SK-N-SH treated with all-trans-retinoic acid at 6 μM for 48 hours (cell line): ENCODE measurements around the gene VPS39.

ENCODE experiments used
- ATAC-seq: fragments of 200-7000 bp; cut with Tn5 transposase; 3 replicates; pipeline ENCODE4 v1.9.1; 2020; ENCODE audit warnings: mild to moderate bottlenecking, moderate library complexity
- ARNTL ChIP-seq: fragments of 450-650 bp; formaldehyde crosslinking; IDR thresholded peaks from 2 replicates; pipeline ENCODE4 v1.5.0; 2020; ENCODE audit warnings: low read depth, mild to moderate bottlenecking, moderate library complexity, borderline replicate concordance
- BACH2 ChIP-seq: fragments of 250-450 bp; sonication (Bioruptor Pico); IDR thresholded peaks from 2 replicates; pipeline ENCODE4 v1.9.0; 2021; ENCODE audit warnings: mild to moderate bottlenecking, borderline replicate concordance
- CREB5 ChIP-seq: fragments of 250-450 bp; sonication (Bioruptor Pico); IDR thresholded peaks from 2 replicates; pipeline ENCODE4 v1.5.1; 2020; ENCODE audit warnings: low read depth, mild to moderate bottlenecking, moderate library complexity
- CSDC2 ChIP-seq: fragments of 250-450 bp; sonication (Bioruptor Pico); IDR thresholded peaks from 2 replicates; pipeline ENCODE4 v1.5.0; 2020; ENCODE audit warnings: mild to moderate bottlenecking, moderate library complexity
- CSRNP3 ChIP-seq: fragments of 250-450 bp; sonication (Bioruptor Pico); IDR thresholded peaks from 2 replicates; pipeline ENCODE4 v1.5.1; 2021; ENCODE audit warnings: mild to moderate bottlenecking, moderate library complexity
- ESRRG ChIP-seq: fragments of 250-450 bp; sonication (Bioruptor Pico); IDR thresholded peaks from 2 replicates; pipeline ENCODE4 v1.6.1; 2021; ENCODE audit warnings: mild to moderate bottlenecking
- GLIS3 ChIP-seq: fragments of 250-450 bp; sonication (Bioruptor Pico); IDR thresholded peaks from 2 replicates; pipeline ENCODE4 v1.5.0; 2020; ENCODE audit warnings: mild to moderate bottlenecking, moderate library complexity
- ISL1 ChIP-seq: fragments of 250-450 bp; sonication (Bioruptor Pico); IDR thresholded peaks from 2 replicates; pipeline ENCODE4 v2.1.2; 2022; ENCODE audit warnings: mild to moderate bottlenecking, moderate library complexity
- OSR1 ChIP-seq: fragments of 250-450 bp; sonication (Bioruptor Pico); IDR thresholded peaks from 2 replicates; pipeline ENCODE4 v1.8.0; 2022; ENCODE audit warnings: moderate library complexity, mild to moderate bottlenecking, inconsistent platforms
- PATZ1 ChIP-seq: fragments of 250-450 bp; sonication (Bioruptor Pico); IDR thresholded peaks from 2 replicates; pipeline ENCODE4 v1.8.0; 2020; ENCODE audit warnings: mild to moderate bottlenecking, moderate library complexity, borderline replicate concordance
- PPARA ChIP-seq: fragments of 250-450 bp; sonication (Bioruptor Pico); IDR thresholded peaks from 2 replicates; pipeline ENCODE4 v1.5.0; 2020; ENCODE audit warnings: mild to moderate bottlenecking, borderline replicate concordance
- RARB ChIP-seq: fragments of 250-450 bp; sonication (Bioruptor Pico); IDR thresholded peaks from 2 replicates; pipeline ENCODE4 v1.8.0; 2021; ENCODE audit warnings: mild to moderate bottlenecking, moderate library complexity
- SNAI2 ChIP-seq: fragments of 250-450 bp; sonication (Bioruptor Pico); IDR thresholded peaks from 2 replicates; pipeline ENCODE4 v1.5.0; 2020; ENCODE audit warnings: mild to moderate bottlenecking, moderate library complexity
- TCF4 ChIP-seq: fragments of 250-450 bp; sonication (Bioruptor Pico); IDR thresholded peaks from 2 replicates; pipeline ENCODE4 v1.8.0; 2021; ENCODE audit warnings: mild to moderate bottlenecking, moderate library complexity, borderline replicate concordance
- TOX ChIP-seq: fragments of 250-450 bp; sonication (Bioruptor Pico); IDR thresholded peaks from 2 replicates; pipeline ENCODE4 v1.8.0; 2021; ENCODE audit warnings: mild to moderate bottlenecking, moderate library complexity, borderline replicate concordance
- TSHZ2 ChIP-seq: fragments of 250-450 bp; sonication (Bioruptor Pico); IDR thresholded peaks from 2 replicates; pipeline ENCODE4 v1.5.0; 2020; ENCODE audit warnings: mild to moderate bottlenecking, moderate library complexity
- ZC3H10 ChIP-seq: fragments of 250-450 bp; sonication (Bioruptor Pico); IDR thresholded peaks from 2 replicates; pipeline ENCODE4 v1.5.1; 2021; ENCODE audit warnings: mild to moderate bottlenecking, moderate library complexity
- ZNF565 ChIP-seq: fragments of 450-650 bp; formaldehyde crosslinking; conservative IDR thresholded peaks from 2 replicates; pipeline ENCODE4 v1.5.0; 2020; ENCODE audit warnings: low read depth, mild to moderate bottlenecking, moderate library complexity
- ZNF70 ChIP-seq: fragments of 450-650 bp; formaldehyde crosslinking; IDR thresholded peaks from 2 replicates; pipeline ENCODE4 v1.5.0; 2020; ENCODE audit warnings: mild to moderate bottlenecking, moderate library complexity
- ZNF8 ChIP-seq: fragments of 450-650 bp; formaldehyde crosslinking; IDR thresholded peaks from 2 replicates; pipeline ENCODE4 v1.5.0; 2020; ENCODE audit warnings: mild to moderate bottlenecking, moderate library complexity

VPS39 gene

GRCh38 chr15:42156243-42156922, 51.7 kb downstream of the VPS39 start, which contains the start of gene PLA2G4F (continued):
- TF ChIP-seq ARNTL (no peak), SNAI2 (CRISPR knock-in tag) (no peak), OSR1 (no peak), BACH2 (no peak), ISL1 (CRISPR knock-in tag) (no peak), ESRRG (no peak)

- no peak for TF ChIP-seq PATZ1 (CRISPR knock-in tag)
- ATAC-seq = no peak
These were observed 52.4 kb downstream of the VPS39 start for GRCh38 chr15:42155546-42156242.

- TF ChIP-seq CREB5 (CRISPR knock-in tag) (no peak), RARB (CRISPR knock-in tag) (no peak), CSRNP3 (CRISPR knock-in tag) (no peak), CSDC2 (CRISPR knock-in tag) (no peak), BACH2 (no peak), ZNF70 (CRISPR knock-in tag) (no peak), PPARA (CRISPR knock-in tag) (no peak), ESRRG (no peak)
- ATAC-seq = no peak
These were observed 53.1 kb downstream of the VPS39 start for GRCh38 chr15:42154956-42155355.

- no peak for ATAC-seq
- TF ChIP-seq ESRRG = no peak
- TF ChIP-seq ZNF565 (CRISPR knock-in tag) = no peak
These were observed 53.7 kb downstream of the VPS39 start for GRCh38 chr15:42154212-42154941.

GRCh38 chr15:42153874-42154211, 54.3 kb downstream of the VPS39 start:
- ATAC-seq = no peak
- TF ChIP-seq ZNF565 (CRISPR knock-in tag) (no peak), BACH2 (no peak), TOX (CRISPR knock-in tag) (no peak), ZNF70 (CRISPR knock-in tag) (no peak)

GRCh38 chr15:42152921-42153698, 55.0 kb downstream of the VPS39 start:
- TF ChIP-seq ZNF8 (CRISPR knock-in tag) = no peak
- TF ChIP-seq ISL1 (CRISPR knock-in tag) = no peak
- TF ChIP-seq BACH2 = no peak
- TF ChIP-seq TCF4 (CRISPR knock-in tag) = no peak
- TF ChIP-seq ZC3H10 (CRISPR knock-in tag) = no peak
- no peak for TF ChIP-seq TSHZ2 (CRISPR knock-in tag)
- no peak for TF ChIP-seq PPARA (CRISPR knock-in tag)
- TF ChIP-seq ZNF70 (CRISPR knock-in tag) = no peak
- no peak for TF ChIP-seq OSR1
- TF ChIP-seq GLIS3 (CRISPR knock-in tag) = no peak
- no peak for TF ChIP-seq ARNTL
- TF ChIP-seq PATZ1 (CRISPR knock-in tag) = no peak
- TF ChIP-seq, all 23 proteins: peak for 0
- ATAC-seq = no peak
